ENCODE data around the gene THSD4.

- TF ChIP-seq CTCF (IDR thresholded peaks at IDR 0.05): no peak
- no peak for TF ChIP-seq POLR2A (IDR thresholded peaks at IDR 0.05)
- no peak for TF ChIP-seq EP300 (IDR thresholded peaks at IDR 0.05)
- no peak for TF ChIP-seq POLR2AphosphoS5 (IDR thresholded peaks at IDR 0.05)
Observed at GRCh38 chr15:71183063-71183462, 67.8 kb downstream of the THSD4 start.

All from sigmoid colon (tissue), 4 donors.